Karpas-422 (cell line): Measurements from ENCODE around the gene UROS. TPM values are rescaled to one million over a fixed set of nuclear protein-coding genes. Genes with fewer than 3 reads are reported as not detected.

ENCODE experiments used
- DNase-seq: peaks from one replicate; pipeline ENCODE4 v3.0.0-alpha.2; 2015
- H2AFZ ChIP-seq: fragments of 200-600 bp; sonication (generic); 2 replicates; pipeline ENCODE4 v1.6.1; 2014; ENCODE audit warnings: antibody characterized with exemption, low read length, mixed read lengths
- H3K27ac ChIP-seq: fragments of 200-600 bp; sonication (generic); 2 replicates; pipeline ENCODE4 v1.5.1; 2014; ENCODE audit warnings: mild to moderate bottlenecking, low read length, moderate library complexity
- H3K27me3 ChIP-seq: fragments of 200-600 bp; sonication (generic); 2 replicates; pipeline ENCODE4 v1.6.1; 2014; ENCODE audit warnings: low read length, mixed read lengths
- H3K36me3 ChIP-seq: fragments of 200-600 bp; sonication (generic); 2 replicates; pipeline ENCODE4 v1.6.1; 2014; ENCODE audit warnings: low read length, mixed read lengths; ENCODE audit not compliant: insufficient read depth
- H3K4me1 ChIP-seq: fragments of 200-600 bp; sonication (generic); 2 replicates; pipeline ENCODE4 v1.6.1; 2014; ENCODE audit warnings: mild to moderate bottlenecking, low read length, mixed read lengths
- H3K4me2 ChIP-seq: fragments of 200-600 bp; sonication (generic); 2 replicates; pipeline ENCODE4 v1.6.1; 2014; ENCODE audit warnings: low read length, low read depth, mild to moderate bottlenecking; ENCODE audit not compliant: poor library complexity, severe bottlenecking
- H3K4me3 ChIP-seq: fragments of 200-600 bp; sonication (generic); 2 replicates; pipeline ENCODE4 v1.5.1; 2014; ENCODE audit warnings: mild to moderate bottlenecking, antibody characterized with exemption, low read length, mixed read lengths
- H3K79me2 ChIP-seq: fragments of 200-600 bp; sonication (generic); 2 replicates; pipeline ENCODE4 v1.6.1; 2014; ENCODE audit warnings: mild to moderate bottlenecking, low read length, mixed read lengths
- H3K9ac ChIP-seq: fragments of 200-600 bp; sonication (generic); 2 replicates; pipeline ENCODE4 v1.6.0; 2014; ENCODE audit warnings: low read length
- H3K9me2 ChIP-seq: fragments of 200-600 bp; sonication (generic), shearing (Covaris generic); replicated peaks from 2 replicates; pipeline ENCODE4 v1.6.0; 2014; ENCODE audit warnings: mild to moderate bottlenecking, low read length, moderate library complexity; ENCODE audit not compliant: insufficient read depth
- H3K9me3 ChIP-seq: fragments of 300-700, 200-600 bp; sonication (generic); 2 replicates; pipeline ENCODE4 v1.6.1; 2014; ENCODE audit warnings: low read length, mixed read lengths
- H4K20me1 ChIP-seq: fragments of 200-600 bp; sonication (generic); 2 replicates; pipeline ENCODE4 v1.6.1; 2014; ENCODE audit warnings: mild to moderate bottlenecking, antibody characterized with exemption, low read length, low read depth; ENCODE audit not compliant: insufficient read depth
- total RNA-seq: library from RNA; depleted of rRNA; stranded (reverse); fragments of >200 nt; shearing (Covaris generic); gene quantifications from 2 replicates; pipeline ENCODE4 v1.2.3, GENCODE V29; 2014; ENCODE audit warnings: low replicate concordance

UROS gene
- total RNA-seq, 1 experiment from 2014 or later = 61.1 TPM

- no peaks in the 10 kb centered on the region for H3K79me2 ChIP-seq
- H3K9me2 ChIP-seq = no peaks in the 10 kb centered on the region
- H3K4me2 ChIP-seq = no peak overlapping the region
- no peaks in the 10 kb centered on the region for H3K27me3 ChIP-seq
- H3K36me3 ChIP-seq = peaks cover 3% of the 10 kb centered on the region; the same call in 1 of the 2 replicates
- H2AFZ ChIP-seq = no peak overlapping the region
- H3K4me1 ChIP-seq = no peaks in the 10 kb centered on the region
- no peaks in the 10 kb centered on the region for H3K9me3 ChIP-seq
- H3K4me3 ChIP-seq = no peak overlapping the region
- no peak overlapping the region for H3K9ac ChIP-seq
- H3K27ac ChIP-seq = no peak overlapping the region
- DNase-seq = no peak
- no peaks in the 10 kb centered on the region for H4K20me1 ChIP-seq
Observed at GRCh38 chr10:125843603-125844329, 20.7 kb upstream of the UROS start.

GRCh38 chr10:125840955-125841354, 17.9 kb upstream of the UROS start:
- Histone ChIP-seq H3K36me3 (peaks cover 10% of the 10 kb centered on the region; the same call in 1 of the 2 replicates), H3K9me3 (no peaks in the 10 kb centered on the region), H3K9me2 (no peaks in the 10 kb centered on the region), H3K4me1 (no peaks in the 10 kb centered on the region), H2AFZ (no peak overlapping the region), H3K4me2 (no peak overlapping the region), H3K79me2 (no peaks in the 10 kb centered on the region), H3K4me3 (no peak overlapping the region), H3K9ac (no peak overlapping the region), H3K27ac (no peak overlapping the region), H4K20me1 (no peaks in the 10 kb centered on the region), H3K27me3 (no peaks in the 10 kb centered on the region)
- no peak for DNase-seq

DNA sequence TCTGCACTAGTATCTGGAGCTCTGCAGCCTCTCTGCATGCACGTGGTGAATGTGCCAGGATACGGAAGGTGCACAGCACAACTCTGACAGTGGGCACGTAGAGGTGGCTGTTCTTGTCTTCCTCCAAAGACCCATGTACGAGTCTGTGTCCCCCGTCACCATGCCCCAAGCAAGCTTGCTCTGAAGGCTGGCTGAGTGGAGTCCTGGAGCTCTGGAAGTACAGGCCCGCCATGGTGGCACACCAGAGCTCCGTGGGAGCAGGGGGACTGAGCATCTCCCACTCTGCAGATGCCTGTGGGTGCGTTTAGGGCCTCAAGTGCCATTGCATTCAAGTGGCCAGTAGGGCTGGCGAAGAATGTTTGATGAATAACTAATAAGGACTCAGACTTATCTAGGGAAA, 17.3 kb upstream of the UROS start:
- DNase-seq = no peak
- H2AFZ ChIP-seq = no peak overlapping the region
- no peak overlapping the region for H3K4me2 ChIP-seq
- no peaks in the 10 kb centered on the region for H3K9me3 ChIP-seq
- H3K36me3 ChIP-seq = peaks cover 10% of the 10 kb centered on the region; the same call in 1 of the 2 replicates
- no peaks in the 10 kb centered on the region for H3K4me1 ChIP-seq
- no peak overlapping the region for H3K9ac ChIP-seq
- H3K9me2 ChIP-seq = no peaks in the 10 kb centered on the region
- H3K27me3 ChIP-seq = no peaks in the 10 kb centered on the region
- no peak overlapping the region for H3K27ac ChIP-seq
- H4K20me1 ChIP-seq = no peaks in the 10 kb centered on the region
- no peaks in the 10 kb centered on the region for H3K79me2 ChIP-seq
- H3K4me3 ChIP-seq = no peak overlapping the region

DNA sequence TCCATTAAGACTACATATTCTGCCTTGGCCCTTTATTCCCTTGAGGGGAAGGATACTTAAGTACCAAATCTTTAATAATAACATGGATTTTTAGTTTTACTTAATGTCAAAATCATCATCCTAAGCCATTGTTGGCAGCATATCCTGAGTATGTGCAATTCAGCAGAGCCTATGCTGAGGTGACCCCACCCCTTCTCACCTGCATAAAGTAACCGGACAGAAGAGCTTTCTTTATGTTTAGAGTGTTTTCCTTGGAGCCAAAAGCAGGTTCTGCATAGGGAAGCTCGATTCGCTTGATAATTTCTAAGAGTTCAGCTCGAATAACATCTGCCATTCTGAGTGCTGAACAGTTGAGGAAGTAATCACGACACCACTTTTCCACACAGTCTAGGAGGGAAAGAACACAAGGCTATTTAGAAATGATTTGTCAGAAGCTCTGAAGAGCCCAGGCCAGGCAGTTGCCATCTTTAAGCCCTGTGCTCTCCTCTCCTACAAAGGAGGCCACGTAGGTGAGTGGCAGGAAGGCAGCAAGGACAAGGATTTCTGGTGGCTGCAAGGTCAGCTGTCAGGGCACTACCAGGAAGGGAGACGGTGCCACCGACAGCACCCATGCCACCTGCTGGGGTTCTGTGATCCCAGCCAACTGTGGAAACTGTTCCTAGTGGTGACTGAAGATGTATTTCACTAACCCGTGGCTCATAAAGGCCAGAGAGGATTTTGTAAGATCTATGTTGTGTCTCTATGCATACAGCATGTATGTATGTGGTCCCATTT, 15.9 kb upstream of the UROS start:
- Histone ChIP-seq H3K9me3 (no peaks in the 10 kb centered on the region), H3K36me3 (peaks cover 15% of the 10 kb centered on the region), H4K20me1 (no peaks in the 10 kb centered on the region), H3K27me3 (no peaks in the 10 kb centered on the region), H3K4me3 (no peak overlapping the region), H2AFZ (no peak overlapping the region), H3K79me2 (no peaks in the 10 kb centered on the region), H3K9ac (no peak overlapping the region), H3K27ac (no peak overlapping the region), H3K9me2 (no peaks in the 10 kb centered on the region), H3K4me2 (no peak overlapping the region), H3K4me1 (no peaks in the 10 kb centered on the region)
- no peak for DNase-seq

DNA sequence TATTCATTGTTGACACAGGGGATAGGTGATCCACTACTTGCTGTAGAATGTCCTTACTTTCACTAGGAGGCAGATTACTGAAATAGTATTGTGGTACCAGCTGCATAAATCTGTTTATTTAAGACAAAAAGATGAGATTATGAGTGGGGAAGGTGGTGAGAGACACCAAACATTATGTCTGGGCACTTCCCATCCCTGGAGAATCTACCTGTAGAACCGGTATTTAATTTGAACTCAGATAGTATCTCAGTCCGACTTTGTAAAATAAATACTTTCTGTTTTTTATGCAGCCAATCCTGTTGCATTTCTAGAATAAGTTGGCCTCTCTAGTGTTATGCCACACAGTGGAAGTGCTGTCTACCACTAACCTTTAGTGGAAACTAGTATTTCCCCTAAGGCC, 13.7 kb upstream of the UROS start:
- Histone ChIP-seq H3K79me2 (peaks cover 3% of the 10 kb centered on the region; the same call in 1 of the 2 replicates), H3K9ac (no peak overlapping the region), H3K27ac (no peak overlapping the region), H3K4me3 (no peak overlapping the region), H3K36me3 (peaks cover 34% of the 10 kb centered on the region), H3K4me1 (no peaks in the 10 kb centered on the region), H3K27me3 (no peaks in the 10 kb centered on the region), H3K4me2 (no peak overlapping the region), H4K20me1 (no peaks in the 10 kb centered on the region; the same call in 1 of the 2 replicates), H3K9me2 (no peaks in the 10 kb centered on the region), H3K9me3 (no peaks in the 10 kb centered on the region), H2AFZ (no peak overlapping the region)
- no peak for DNase-seq

- Histone ChIP-seq H3K4me3 (no peak overlapping the region), H3K27ac (no peak overlapping the region), H3K79me2 (peaks cover 78% of the 10 kb centered on the region), H3K9me3 (no peaks in the 10 kb centered on the region), H3K4me1 (peaks cover 19% of the 10 kb centered on the region), H3K9me2 (no peaks in the 10 kb centered on the region), H3K36me3 (peaks cover 66% of the 10 kb centered on the region), H3K4me2 (no peak overlapping the region), H4K20me1 (peaks cover 18% of the 10 kb centered on the region), H2AFZ (no peak overlapping the region), H3K9ac (no peak overlapping the region), H3K27me3 (no peaks in the 10 kb centered on the region)
- DNase-seq = no peak
Observed at GRCh38 chr10:125828311-125828710, 5.3 kb upstream of the UROS start.

DNA sequence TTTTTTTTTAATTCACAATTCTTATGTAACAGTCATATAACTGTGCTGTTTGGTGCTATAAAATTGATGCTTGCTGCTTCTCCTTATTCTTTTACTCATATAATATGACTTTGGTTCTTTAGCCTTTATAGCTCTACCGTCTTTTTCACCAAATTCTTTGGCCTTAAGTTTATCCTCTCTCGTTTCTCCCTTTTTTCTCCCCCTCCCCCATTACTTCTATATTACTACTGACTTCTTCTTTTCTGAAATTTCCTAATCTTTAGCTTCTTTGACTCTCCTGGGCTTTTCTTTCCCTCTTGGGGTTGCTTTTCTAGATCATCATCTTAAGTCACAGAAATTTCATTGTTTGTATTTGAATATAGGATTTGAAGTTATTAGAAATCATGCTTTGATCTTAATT, 4.1 kb upstream of the UROS start:
- H3K9me3 ChIP-seq = no peaks in the 10 kb centered on the region
- no peak overlapping the region for H3K9ac ChIP-seq
- no peaks in the 10 kb centered on the region for H3K27me3 ChIP-seq
- peaks cover 20% of the 10 kb centered on the region for H3K4me1 ChIP-seq
- H3K4me2 ChIP-seq = no peak overlapping the region
- H3K27ac ChIP-seq = no peak overlapping the region
- H3K4me3 ChIP-seq = no peak overlapping the region
- no peak for DNase-seq
- H3K79me2 ChIP-seq = peaks cover 75% of the 10 kb centered on the region
- no peaks in the 10 kb centered on the region for H3K9me2 ChIP-seq
- H2AFZ ChIP-seq = no peak overlapping the region
- peaks cover 18% of the 10 kb centered on the region for H4K20me1 ChIP-seq
- H3K36me3 ChIP-seq = peaks cover 56% of the 10 kb centered on the region

GRCh38 chr10:125824736-125825135, 1.7 kb upstream of the UROS start:
- H2AFZ ChIP-seq = no peak overlapping the region
- no peaks in the 10 kb centered on the region for H3K27me3 ChIP-seq
- H3K36me3 ChIP-seq = peaks cover 36% of the 10 kb centered on the region
- H3K4me3 ChIP-seq = peak overlapping the region; percentile 80
- H3K9me2 ChIP-seq = no peaks in the 10 kb centered on the region
- no peak overlapping the region for H3K27ac ChIP-seq
- H3K4me1 ChIP-seq = peaks cover 36% of the 10 kb centered on the region
- no peaks in the 10 kb centered on the region for H3K9me3 ChIP-seq
- H3K79me2 ChIP-seq = peaks cover 63% of the 10 kb centered on the region
- H4K20me1 ChIP-seq = peaks cover 12% of the 10 kb centered on the region
- H3K4me2 ChIP-seq = peak overlapping the region; percentile 98
- no peak for DNase-seq
- H3K9ac ChIP-seq = peak overlapping the region; percentile 83
